ENCODE data around the gene BRIP1.
"Not testable (repeated sequence)": the region's sequence is repeated elsewhere in the genome, so short reads cannot be mapped to it uniquely, and the experiment has no call there.

BRIP1 gene

DNA sequence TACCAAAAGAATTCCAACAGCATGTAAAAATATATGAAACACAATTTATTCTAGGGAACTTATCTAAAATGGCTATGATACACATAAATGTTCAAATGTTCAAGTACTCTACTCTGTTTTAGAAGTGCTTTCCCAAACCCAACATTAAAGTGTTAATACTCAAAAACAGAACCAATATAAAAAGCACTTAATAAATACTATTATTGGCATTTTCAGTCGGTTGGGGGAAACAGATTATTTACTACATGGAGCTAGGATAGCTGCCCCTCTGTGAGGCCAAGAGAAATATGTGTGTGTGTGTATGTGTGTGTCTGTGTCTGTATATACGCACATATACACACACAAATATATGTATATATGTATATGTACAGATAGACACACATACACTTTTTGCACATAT, 32.1 kb upstream of the BRIP1 start:
- no peak overlapping the region for H3K4me3 ChIP-seq (ENCODE audit: low read depth, low read length)
- TF ChIP-seq CTCF (IDR thresholded peaks at IDR 0.05; ENCODE audit: low read depth, low read length) = no peak

DNA sequence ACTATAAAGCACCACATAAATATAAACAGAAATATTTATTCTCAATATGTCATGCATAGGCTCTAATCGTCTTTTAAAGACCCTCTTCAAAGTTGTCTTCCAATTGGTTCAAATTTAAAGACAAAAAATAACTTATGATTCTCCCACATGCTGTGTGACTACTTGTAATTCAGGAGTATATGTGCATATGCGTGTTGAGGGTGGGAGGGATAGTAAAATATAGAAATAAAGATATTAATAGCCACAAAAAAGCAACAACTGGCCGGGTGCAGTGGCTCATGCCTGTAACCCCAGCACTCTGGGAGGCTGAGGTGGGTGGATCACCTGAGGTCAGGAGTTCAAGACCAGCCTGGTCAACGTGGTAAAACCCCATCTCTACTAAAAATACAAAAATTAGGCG, 31.0 kb upstream of the BRIP1 start:
- H3K4me3 ChIP-seq (ENCODE audit: low read depth, low read length) = not testable (repeated sequence)

- H3K4me3 ChIP-seq (ENCODE audit: low read depth, low read length) = not testable (repeated sequence)
Observed at GRCh38 chr17:61887733-61888132, 24.4 kb upstream of the BRIP1 start.

- not testable (repeated sequence) for H3K4me3 ChIP-seq (ENCODE audit: low read depth, low read length)
Observed at GRCh38 chr17:61885865-61886264, 22.5 kb upstream of the BRIP1 start.

- H3K4me3 ChIP-seq (ENCODE audit: low read depth, low read length) = no peak overlapping the region
- no peak for TF ChIP-seq CTCF (IDR thresholded peaks at IDR 0.05; ENCODE audit: low read depth, low read length)
Observed at GRCh38 chr17:61884864-61885263, 21.5 kb upstream of the BRIP1 start.

- TF ChIP-seq CTCF (IDR thresholded peaks at IDR 0.05; ENCODE audit: low read depth, low read length) = no peak
- no peak overlapping the region for H3K4me3 ChIP-seq (ENCODE audit: low read depth, low read length)
Observed at GRCh38 chr17:61880589-61881102, 17.3 kb upstream of the BRIP1 start.

- no peak overlapping the region for H3K4me3 ChIP-seq (ENCODE audit: low read depth, low read length)
- no peak for TF ChIP-seq CTCF (IDR thresholded peaks at IDR 0.05; ENCODE audit: low read depth, low read length)
Observed at GRCh38 chr17:61878984-61879612, 15.8 kb upstream of the BRIP1 start.

GRCh38 chr17:61878520-61878919, 15.2 kb upstream of the BRIP1 start:
- TF ChIP-seq CTCF (IDR thresholded peaks at IDR 0.05; ENCODE audit: low read depth, low read length) = no peak
- no peak overlapping the region for H3K4me3 ChIP-seq (ENCODE audit: low read depth, low read length)

GRCh38 chr17:61877837-61878236, 14.5 kb upstream of the BRIP1 start:
- H3K4me3 ChIP-seq (ENCODE audit: low read depth, low read length) = no peak overlapping the region
- no peak for TF ChIP-seq CTCF (IDR thresholded peaks at IDR 0.05; ENCODE audit: low read depth, low read length)

All from WI38 (cell line).